Endothelial cell of umbilical vein (primary cell): Measurements from ENCODE around the gene DLGAP4.
"Not testable (repeated sequence)": the region's sequence is repeated elsewhere in the genome, so short reads cannot be mapped to it uniquely, and the experiment has no call there.

Experiments
- CTCF ChIP-seq, 2 donors: IDR thresholded peaks; 1 replicate in 1 of 2; 2 replicates in 1 of 2; pipeline ENCODE4 v1.5.1; 2011; ENCODE audit warnings: low read length in 2 of 2, mild to moderate bottlenecking in 2 of 2, moderate library complexity in 2 of 2, control low read depth in 1 of 2, inconsistent platforms in 1 of 2, low read depth in 1 of 2; ENCODE audit not compliant: insufficient read depth in 1 of 2; ENCODE audit errors: extremely low read depth in 1 of 2
- EZH2 ChIP-seq: IDR thresholded peaks from 2 replicates; pipeline ENCODE4 v1.6.1; 2012; ENCODE audit warnings: borderline replicate concordance, low read depth, mild to moderate bottlenecking, moderate library complexity, low read length, inconsistent platforms; ENCODE audit not compliant: severe bottlenecking
- FOS ChIP-seq: IDR thresholded peaks from 2 replicates; pipeline ENCODE4 v1.6.1; 2011; ENCODE audit warnings: mild to moderate bottlenecking, low read length, moderate library complexity, borderline replicate concordance; ENCODE audit not compliant: insufficient read depth
- GATA2 ChIP-seq: IDR thresholded peaks from 2 replicates; pipeline ENCODE4 v1.7.0; 2011; ENCODE audit warnings: low read depth, mild to moderate bottlenecking, moderate library complexity, mixed read lengths, low read length; ENCODE audit not compliant: insufficient read length, insufficient read depth
- MAX ChIP-seq: IDR thresholded peaks from 2 replicates; pipeline ENCODE4 v1.6.1; 2011; ENCODE audit not compliant: insufficient read depth, insufficient read length
- MYC ChIP-seq: IDR thresholded peaks from one replicate; pipeline ENCODE4 v1.6.1; 2011; ENCODE audit warnings: mild to moderate bottlenecking, low read depth, low read length
- POLR2A ChIP-seq: IDR thresholded peaks from 2 replicates; pipeline ENCODE4 v1.6.1; 2012; ENCODE audit warnings: low read depth, mild to moderate bottlenecking, control low read depth, low read length
- POLR2AphosphoS5 ChIP-seq: IDR thresholded peaks from 2 replicates; pipeline ENCODE4 v1.6.1; 2012; ENCODE audit warnings: low read depth, mild to moderate bottlenecking, control low read depth, low read length, moderate library complexity; ENCODE audit not compliant: insufficient read depth

- TF ChIP-seq POLR2A; CTCF (IDR thresholded peaks at IDR 0.05; ENCODE audit: extremely low read depth in 1 of 2, insufficient read depth in 1 of 2, low read depth in 1 of 2, low read length in 2 of 2); FOS; GATA2; MAX; EZH2; POLR2AphosphoS5; MYC: not testable (repeated sequence)
Observed at GRCh38 chr20:36522412-36522811, 216.3 kb downstream of the DLGAP4 start.
